GM10266 (cell line): ENCODE results near the gene CTAGE1.

Source experiments
- DNase-seq: peaks from one replicate; pipeline ENCODE4 v3.0.0; 2012; ENCODE audit errors: extremely low spot score
- CTCF ChIP-seq: IDR thresholded peaks from 2 replicates; pipeline ENCODE4 v1.5.1; 2012; ENCODE audit warnings: mild to moderate bottlenecking, low read depth; ENCODE audit not compliant: control insufficient read depth, insufficient read depth; ENCODE audit errors: missing control alignments

CTAGE1 gene

GRCh38 chr18:22422909-22423548, 5.3 kb upstream of the CTAGE1 start:
- no peak for TF ChIP-seq CTCF
- DNase-seq: no peak

GRCh38 chr18:22420652-22421051, 2.9 kb upstream of the CTAGE1 start:
- no peak for TF ChIP-seq CTCF
- no peak for DNase-seq

- no peak for DNase-seq
- TF ChIP-seq CTCF: no peak
These were observed 5.4 kb downstream of the CTAGE1 start for GRCh38 chr18:22412176-22412911.

GRCh38 chr18:22411446-22411845, 6.3 kb downstream of the CTAGE1 start:
- no peak for DNase-seq
- TF ChIP-seq CTCF: no peak

- DNase-seq: no peak
- TF ChIP-seq CTCF: no peak
These were observed 7.6 kb downstream of the CTAGE1 start for GRCh38 chr18:22410126-22410525.

GRCh38 chr18:22409445-22409844, 8.3 kb downstream of the CTAGE1 start:
- no peak for DNase-seq
- no peak for TF ChIP-seq CTCF

- no peak for DNase-seq
- no peak for TF ChIP-seq CTCF
These were observed 9.7 kb downstream of the CTAGE1 start for GRCh38 chr18:22408059-22408458.
